WTC11 (cell line): Measurements from ENCODE around the gene CTCFL. TPM values are rescaled to one million over a fixed set of nuclear protein-coding genes. Genes with fewer than 3 reads are reported as not detected.

Source experiments
- ATAC-seq: fragments of 200-7000 bp; cut with Tn5 transposase; 2 replicates; pipeline ENCODE4 v1.10.0; 2021; ENCODE audit warnings: mild to moderate bottlenecking, moderate library complexity
- CTCF ChIA-PET: fragments of 300-600 bp; sonication (Branson Sonifier 250); formaldehyde crosslinking; loops from one replicate; lab custom pipeline; 2021; ENCODE audit warnings: antibody characterized with exemption; lab: Charles Lee
- POLR2A ChIA-PET: fragments of 350-600 bp; sonication (Branson Sonifier 250); formaldehyde crosslinking; loops from one replicate; lab custom pipeline; 2021; ENCODE audit warnings: antibody characterized with exemption; lab: Charles Lee
- DNase-seq: peaks from one replicate; pipeline ENCODE4 v3.0.0; 2021; ENCODE audit warnings: low spot score
- H3K27ac Mint-ChIP-seq: 2 replicates; pipeline ENCODE4 v1.8.0; 2021; ENCODE audit warnings: mixed read lengths
- H3K27me3 Mint-ChIP-seq: 2 replicates; pipeline ENCODE4 v1.8.0; 2021; ENCODE audit warnings: low read depth, mild to moderate bottlenecking, moderate library complexity, mixed read lengths
- H3K36me3 Mint-ChIP-seq: 2 replicates; pipeline ENCODE4 v1.8.0; 2021; ENCODE audit warnings: mixed read lengths
- H3K4me1 Mint-ChIP-seq: 2 replicates; pipeline ENCODE4 v1.8.0; 2022; ENCODE audit warnings: mixed read lengths
- H3K4me3 Mint-ChIP-seq: 2 replicates; pipeline ENCODE4 v1.8.0; 2021; ENCODE audit warnings: mild to moderate bottlenecking, moderate library complexity, mixed read lengths
- H3K9me3 Mint-ChIP-seq: 2 replicates; pipeline ENCODE4 v1.8.0; 2021; ENCODE audit warnings: mixed read lengths
- CREM ChIP-seq: sonication (generic); formaldehyde crosslinking; IDR thresholded peaks from 2 replicates; pipeline ENCODE4 v1.8.1; 2022; ENCODE audit warnings: mild to moderate bottlenecking, missing genetic modification reagents, moderate library complexity
- CTCF ChIP-seq: fragments of 200-600 bp; IDR thresholded peaks from 2 replicates; pipeline ENCODE4 v1.8.0; 2022; ENCODE audit warnings: antibody characterized with exemption
- EMX1 ChIP-seq: fragments of 250-450 bp; sonication (Bioruptor Pico); IDR thresholded peaks from 2 replicates; pipeline ENCODE4 v1.8.0; 2021; ENCODE audit warnings: mild to moderate bottlenecking
- FOXP4 ChIP-seq: sonication (generic); formaldehyde crosslinking; IDR thresholded peaks from 2 replicates; pipeline ENCODE4 v1.8.0; 2022; ENCODE audit warnings: mild to moderate bottlenecking, missing genetic modification reagents
- GABPB1 ChIP-seq: sonication (generic); formaldehyde crosslinking; IDR thresholded peaks from 2 replicates; pipeline ENCODE4 v1.8.1; 2023; ENCODE audit warnings: mild to moderate bottlenecking, missing genetic modification reagents
- HMGA2 ChIP-seq: fragments of 250-450 bp; sonication (Bioruptor Pico); IDR thresholded peaks from 2 replicates; pipeline ENCODE4 v1.4.0; 2021; ENCODE audit warnings: mild to moderate bottlenecking, moderate library complexity
- HMGXB4 ChIP-seq: sonication (generic); formaldehyde crosslinking; IDR thresholded peaks from 2 replicates; pipeline ENCODE4 v1.8.1; 2023; ENCODE audit warnings: mild to moderate bottlenecking, moderate library complexity, missing genetic modification reagents
- MAX ChIP-seq: sonication (generic); formaldehyde crosslinking; IDR thresholded peaks from 2 replicates; pipeline ENCODE4 v1.8.0; 2022; ENCODE audit warnings: mild to moderate bottlenecking, missing genetic modification reagents
- NR1H2 ChIP-seq: sonication (generic); formaldehyde crosslinking; IDR thresholded peaks from 2 replicates; pipeline ENCODE4 v1.9.0; 2021; ENCODE audit warnings: mild to moderate bottlenecking, moderate library complexity, missing genetic modification reagents
- USF1 ChIP-seq: sonication (generic); formaldehyde crosslinking; IDR thresholded peaks from 2 replicates; pipeline ENCODE4 v1.8.0; 2022; ENCODE audit warnings: mild to moderate bottlenecking, missing genetic modification reagents
- ZMAT4 ChIP-seq: fragments of 250-450 bp; sonication (Bioruptor Pico); IDR thresholded peaks from 2 replicates; pipeline ENCODE4 v1.9.0; 2021; ENCODE audit warnings: mild to moderate bottlenecking
- ZNF138 ChIP-seq: sonication (generic); formaldehyde crosslinking; conservative IDR thresholded peaks from 2 replicates; pipeline ENCODE4 v1.8.1; 2022; ENCODE audit warnings: mild to moderate bottlenecking, moderate library complexity, missing genetic modification reagents
- ZNF512 ChIP-seq: sonication (generic); formaldehyde crosslinking; IDR thresholded peaks from 2 replicates; pipeline ENCODE4 v1.8.1; 2022; ENCODE audit warnings: missing genetic modification reagents, borderline replicate concordance
- ZNF671 ChIP-seq: fragments of 250-450 bp; sonication (Bioruptor Pico); IDR thresholded peaks from 2 replicates; pipeline ENCODE4 v1.8.0; 2021; ENCODE audit warnings: mild to moderate bottlenecking
- total RNA-seq: library from RNA; stranded (reverse); gene quantifications from 3 replicates; pipeline ENCODE4 v1.2.3, GENCODE V29; 2021
- TF ChIP-seq, protein P1 (sequence below): sonication (generic); formaldehyde crosslinking; IDR thresholded peaks from 2 replicates; pipeline ENCODE4 v1.8.1; 2022; ENCODE audit warnings: mild to moderate bottlenecking, moderate library complexity, missing genetic modification reagents
- TF ChIP-seq, protein P2 (sequence below): fragments of 250-450 bp; sonication (Bioruptor Pico); IDR thresholded peaks from 2 replicates; pipeline ENCODE4 v1.9.0; 2021; ENCODE audit warnings: moderate library complexity, mild to moderate bottlenecking, inconsistent platforms, borderline replicate concordance

The CTCFL gene
- total RNA-seq, 1 experiment from 2014 or later, result 0.70 TPM

GRCh38 chr20:57527728-57528127 lies 2.8 kb upstream of the CTCFL start:
- no peak overlapping the region for H3K27ac Mint-ChIP-seq
- H3K4me1 Mint-ChIP-seq, result peaks cover 20% of the 10 kb centered on the region
- no peak for ATAC-seq
- no peak overlapping the region for H3K4me3 Mint-ChIP-seq
- peaks cover 3% of the 10 kb centered on the region for H3K9me3 Mint-ChIP-seq
- CTCF ChIA-PET, result interaction anchor here (0.6 to 1.6 kb wide), 7 partner anchors 8 to 373 kb away, joined by 3 to 6 read pairs (median 4); no protein-coding TSS in a partner anchor
- H3K36me3 Mint-ChIP-seq, result peaks cover 2% of the 10 kb centered on the region; the same call in 1 of the 2 replicates
- POLR2A ChIA-PET, result no interaction called here
- no peak for DNase-seq
- H3K27me3 Mint-ChIP-seq, result peaks cover 2% of the 10 kb centered on the region; the same call in 1 of the 2 replicates
- TF ChIP-seq MAX (CRISPR knock-in tag) (no peak), USF1 (CRISPR knock-in tag) (no peak), ZMAT4 (no peak), EMX1 (CRISPR knock-in tag) (no peak), ZNF138 (CRISPR knock-in tag) (no peak), GABPB1 (CRISPR knock-in tag) (peak; percentile 59; the same call in 1 of the 2 replicates), ZNF512 (no peak)
- TF ChIP-seq, protein P1, sequence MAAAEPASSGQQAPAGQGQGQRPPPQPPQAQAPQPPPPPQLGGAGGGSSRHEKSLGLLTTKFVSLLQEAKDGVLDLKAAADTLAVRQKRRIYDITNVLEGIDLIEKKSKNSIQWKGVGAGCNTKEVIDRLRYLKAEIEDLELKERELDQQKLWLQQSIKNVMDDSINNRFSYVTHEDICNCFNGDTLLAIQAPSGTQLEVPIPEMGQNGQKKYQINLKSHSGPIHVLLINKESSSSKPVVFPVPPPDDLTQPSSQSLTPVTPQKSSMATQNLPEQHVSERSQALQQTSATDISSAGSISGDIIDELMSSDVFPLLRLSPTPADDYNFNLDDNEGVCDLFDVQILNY (CRISPR knock-in tag), result no peak
- TF ChIP-seq, all 79 proteins: peak for 1

GRCh38 chr20:57526885-57527460 lies 2.0 kb upstream of the CTCFL start:
- ATAC-seq (peak; percentile 16; the same call in 1 of the 2 replicates), DNase-seq (no peak)
- TF ChIP-seq NR1H2 (CRISPR knock-in tag) (no peak), CTCF (peak; percentile 44; the same call in 1 of the 2 replicates), HMGXB4 (CRISPR knock-in tag) (no peak)
- ChIA-PET POLR2A (interaction anchor here (0.6 kb wide), 1 partner anchor 42 kb away, joined by 3 read pairs; no protein-coding TSS in a partner anchor), CTCF (interaction anchor here (0.6 to 1.6 kb wide), 9 partner anchors 9 to 64 kb away, joined by 3 to 6 read pairs (median 3); partner anchors contain the start of gene PCK1)
- Mint-ChIP-seq H3K27ac (no peak overlapping the region), H3K36me3 (no peaks in the 10 kb centered on the region), H3K4me1 (peaks cover 24% of the 10 kb centered on the region), H3K9me3 (no peaks in the 10 kb centered on the region), H3K4me3 (no peak overlapping the region), H3K27me3 (no peaks in the 10 kb centered on the region)

DNA sequence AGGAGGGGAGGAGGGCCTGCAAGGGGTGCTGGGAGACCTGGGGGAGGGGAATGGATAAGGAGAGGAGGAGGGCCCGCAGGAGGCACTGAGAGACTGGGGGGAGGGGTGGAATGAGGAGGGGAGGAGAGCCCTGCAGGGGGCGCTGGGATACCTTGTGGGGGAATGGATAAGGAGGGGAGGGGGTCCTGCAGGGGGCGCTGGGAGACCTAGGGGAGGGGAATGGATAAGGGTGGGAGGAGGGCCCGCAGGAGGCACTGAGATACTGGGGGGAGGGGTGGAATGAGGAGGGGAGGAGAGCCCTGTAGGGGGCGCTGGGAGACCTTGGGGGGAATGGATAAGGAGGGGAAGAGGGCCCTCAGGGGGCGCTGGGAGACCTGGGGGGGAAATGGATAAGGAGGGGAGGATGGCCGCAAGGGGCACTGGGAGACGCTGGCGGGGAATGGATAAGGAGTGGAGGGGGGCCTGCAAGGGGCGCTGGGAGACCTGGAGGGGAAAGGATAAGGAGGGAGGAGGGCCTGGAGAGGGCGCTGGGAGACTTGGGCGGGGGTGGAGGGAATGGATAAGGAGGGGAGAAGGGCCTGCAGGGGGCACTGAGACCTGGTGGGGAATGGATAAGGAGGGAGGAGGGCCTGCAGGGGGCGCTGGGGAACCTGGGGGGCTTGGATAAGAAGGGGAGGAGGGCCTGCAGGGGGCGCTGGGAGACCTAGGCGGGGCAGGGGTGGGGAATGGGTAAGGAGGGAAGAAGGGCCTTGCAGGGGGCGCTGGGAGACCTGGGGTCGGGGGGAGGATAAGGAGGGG lies 1.3 kb upstream of the CTCFL start:
- Mint-ChIP-seq H3K27ac (no peak overlapping the region), H3K27me3 (no peaks in the 10 kb centered on the region), H3K4me3 (no peak overlapping the region), H3K36me3 (no peaks in the 10 kb centered on the region), H3K4me1 (peaks cover 24% of the 10 kb centered on the region), H3K9me3 (no peaks in the 10 kb centered on the region)
- DNase-seq, result peak; percentile 70
- ChIA-PET CTCF (interaction anchor here (1.0 kb wide), 2 partner anchors 10 to 35 kb away, joined by 3 to 5 read pairs; partner anchors contain the start of gene PCK1), POLR2A (no interaction called here)
- peak; percentile 57 for ATAC-seq
- TF ChIP-seq HMGA2 (CRISPR knock-in tag) (no peak), GABPB1 (CRISPR knock-in tag) (no peak), FOXP4 (CRISPR knock-in tag) (no peak), CREM (CRISPR knock-in tag) (no peak), ZNF671 (CRISPR knock-in tag) (no peak)
- TF ChIP-seq, protein P2, sequence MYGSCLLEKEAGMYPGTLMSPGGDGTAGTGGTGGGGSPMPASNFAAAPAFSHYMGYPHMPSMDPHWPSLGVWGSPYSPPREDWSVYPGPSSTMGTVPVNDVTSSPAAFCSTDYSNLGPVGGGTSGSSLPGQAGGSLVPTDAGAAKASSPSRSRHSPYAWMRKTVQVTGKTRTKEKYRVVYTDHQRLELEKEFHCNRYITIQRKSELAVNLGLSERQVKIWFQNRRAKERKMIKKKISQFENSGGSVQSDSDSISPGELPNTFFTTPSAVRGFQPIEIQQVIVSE, result no peak
